SK-N-MC (cell line): Measurements from ENCODE around the gene PKD2.
"Not testable (repeated sequence)": the region's sequence is repeated elsewhere in the genome, so short reads cannot be mapped to it uniquely, and the experiment has no call there.

ENCODE experiments used
- DNase-seq: peaks from one replicate; pipeline ENCODE4 v3.0.0-alpha.2; 2011; ENCODE audit warnings: low read depth, low spot score
- H3K27ac ChIP-seq: fragments of 200-600 bp; sonication (generic); 2 replicates; pipeline ENCODE4 v1.5.1; 2016; ENCODE audit warnings: mixed run types
- H3K36me3 ChIP-seq: fragments of 200-600 bp; sonication (generic); 2 replicates; pipeline ENCODE4 v1.6.1; 2017; ENCODE audit warnings: antibody characterized with exemption, low read length, mixed read lengths; ENCODE audit not compliant: insufficient read depth
- H3K4me3 ChIP-seq: fragments of 200-600 bp; sonication (generic); 2 replicates; pipeline ENCODE4 v1.5.1; 2016
- H3K9ac ChIP-seq: fragments of 200-600 bp; sonication (generic); 2 replicates; pipeline ENCODE4 v1.8.0; 2017; ENCODE audit warnings: mixed run types, mixed read lengths; ENCODE audit not compliant: insufficient read length
- H3K9me3 ChIP-seq: fragments of 200-600 bp; sonication (generic); 2 replicates; pipeline ENCODE4 v1.6.1; 2017; ENCODE audit warnings: low read depth, mild to moderate bottlenecking, antibody characterized with exemption, low read length, moderate library complexity, mixed read lengths
- EZH2 ChIP-seq: fragments of 200-600 bp; sonication (generic); IDR thresholded peaks from one replicate; pipeline ENCODE4 v1.6.1; 2017; ENCODE audit warnings: antibody characterized with exemption
- FOXP2 ChIP-seq: optimal IDR thresholded peaks from 2 replicates; pipeline ENCODE3; 2011; ENCODE audit warnings: mild to moderate bottlenecking, moderate library complexity; ENCODE audit not compliant: insufficient read depth; ENCODE audit errors: extremely low read length, control extremely low read depth
- POLR2AphosphoS5 ChIP-seq: IDR thresholded peaks from 2 replicates; pipeline ENCODE4 v1.6.1; 2012; ENCODE audit warnings: mild to moderate bottlenecking, low read depth, low read length, borderline replicate concordance

PKD2 gene

GRCh38 chr4:87982446-87983010, 24.9 kb upstream of the PKD2 start:
- H3K9me3 ChIP-seq = no peaks in the 10 kb centered on the region
- no peak overlapping the region for H3K27ac ChIP-seq
- TF ChIP-seq FOXP2 (no peak), EZH2 (no peak), POLR2AphosphoS5 (no peak)
- no peak overlapping the region for H3K9ac ChIP-seq
- DNase-seq = no peak
- no peak overlapping the region for H3K4me3 ChIP-seq
- no peaks in the 10 kb centered on the region for H3K36me3 ChIP-seq

- TF ChIP-seq FOXP2 = no peak
- no peak for TF ChIP-seq POLR2AphosphoS5
- no peak for TF ChIP-seq EZH2
- Histone ChIP-seq H3K9me3 (no peaks in the 10 kb centered on the region), H3K27ac (no peak overlapping the region), H3K36me3 (no peaks in the 10 kb centered on the region), H3K4me3 (no peak overlapping the region), H3K9ac (no peak overlapping the region)
- DNase-seq = no peak
These were observed 23.4 kb upstream of the PKD2 start for GRCh38 chr4:87983996-87984395.

DNA sequence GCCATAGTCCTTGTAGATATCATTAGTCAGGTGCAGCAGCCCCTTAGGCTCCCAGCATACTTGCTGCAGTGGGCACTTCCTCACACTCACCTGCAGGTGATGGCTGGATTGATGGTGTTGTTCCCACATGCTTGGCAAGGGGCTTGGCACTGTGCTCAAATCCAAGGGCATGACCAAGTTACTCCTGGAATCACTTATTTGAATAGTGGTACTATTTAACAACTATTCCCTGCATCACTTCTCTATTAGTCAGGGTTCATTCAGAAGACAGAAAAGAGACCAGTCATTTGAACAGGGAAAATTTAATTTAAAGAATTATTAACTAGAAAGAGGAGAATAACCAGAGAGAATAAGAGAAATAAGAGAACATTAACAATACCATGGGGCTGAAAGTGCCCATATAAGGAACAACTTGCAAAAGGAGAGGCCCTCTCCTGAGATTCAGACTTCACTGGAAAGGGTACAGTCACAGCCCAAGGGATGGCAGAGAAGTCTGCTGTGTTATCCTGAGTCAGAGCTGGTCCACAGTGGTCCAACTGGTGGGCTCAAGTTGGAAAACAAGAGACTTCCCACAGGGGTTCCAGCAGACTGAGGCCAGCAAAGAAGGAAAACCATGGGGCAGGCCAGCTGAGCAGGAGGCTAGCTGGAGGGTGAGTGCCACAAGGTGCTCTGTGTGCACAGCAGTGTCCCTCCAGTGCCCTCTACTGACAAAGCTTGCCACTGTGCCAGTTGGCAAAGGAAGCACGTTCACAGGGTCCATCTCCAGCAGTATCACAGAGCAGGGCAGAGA, 22.1 kb upstream of the PKD2 start:
- Histone ChIP-seq H3K9ac (no peak overlapping the region), H3K9me3 (no peaks in the 10 kb centered on the region), H3K27ac (no peak overlapping the region), H3K4me3 (no peak overlapping the region), H3K36me3 (no peaks in the 10 kb centered on the region)
- DNase-seq = no peak
- TF ChIP-seq POLR2AphosphoS5 (no peak), FOXP2 (no peak), EZH2 (no peak)

DNA sequence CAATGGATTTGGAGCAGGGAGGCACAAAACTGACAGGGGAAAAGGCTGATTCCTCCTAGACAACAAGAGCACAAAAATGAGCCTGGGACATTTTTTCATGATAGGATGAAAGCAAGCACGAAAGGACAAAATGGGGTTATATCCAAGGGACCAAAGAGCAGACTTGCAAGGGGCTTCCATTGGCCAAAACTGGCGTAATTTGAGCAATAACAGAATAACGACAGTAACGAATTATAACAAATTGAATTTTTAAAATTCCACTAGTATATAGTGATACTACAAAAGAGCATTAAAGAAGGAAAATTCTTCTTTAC, 21.6 kb upstream of the PKD2 start:
- TF ChIP-seq FOXP2 (no peak), EZH2 (no peak), POLR2AphosphoS5 (no peak)
- H3K9ac ChIP-seq = no peak overlapping the region
- no peak for DNase-seq
- H3K9me3 ChIP-seq = no peaks in the 10 kb centered on the region
- H3K36me3 ChIP-seq = no peaks in the 10 kb centered on the region
- H3K4me3 ChIP-seq = no peak overlapping the region
- no peak overlapping the region for H3K27ac ChIP-seq

- Histone ChIP-seq H3K36me3 (no peaks in the 10 kb centered on the region), H3K27ac (no peak overlapping the region), H3K9me3 (no peaks in the 10 kb centered on the region), H3K4me3 (no peak overlapping the region), H3K9ac (no peak overlapping the region)
- no peak for TF ChIP-seq FOXP2
- TF ChIP-seq POLR2AphosphoS5 = no peak
- no peak for DNase-seq
These were observed 20.9 kb upstream of the PKD2 start for GRCh38 chr4:87986508-87986907.

DNA sequence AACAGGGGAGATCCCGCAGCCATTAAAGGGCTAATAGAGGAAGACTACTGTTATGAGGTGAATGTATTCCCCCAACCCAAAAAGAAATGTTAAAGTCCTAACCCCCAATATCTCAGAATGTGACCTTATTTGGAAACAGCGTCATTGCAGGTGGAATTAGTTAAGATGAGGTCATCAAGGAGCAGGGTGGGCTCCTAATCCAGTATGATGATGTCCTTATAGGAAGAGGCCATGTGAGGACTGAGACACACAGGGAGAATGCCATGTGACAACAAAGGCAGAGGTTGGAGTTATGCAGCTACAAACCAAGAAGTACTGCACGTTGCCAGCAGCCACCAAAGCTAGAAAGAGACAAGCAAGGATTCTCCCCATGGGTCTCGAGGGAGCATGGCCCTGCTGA, 17.7 kb upstream of the PKD2 start:
- no peak for DNase-seq
- Histone ChIP-seq H3K4me3 (no peak overlapping the region), H3K36me3 (no peaks in the 10 kb centered on the region), H3K9me3 (no peaks in the 10 kb centered on the region), H3K27ac (no peak overlapping the region), H3K9ac (no peak overlapping the region)
- TF ChIP-seq POLR2AphosphoS5 (no peak), EZH2 (no peak), FOXP2 (no peak)

DNA sequence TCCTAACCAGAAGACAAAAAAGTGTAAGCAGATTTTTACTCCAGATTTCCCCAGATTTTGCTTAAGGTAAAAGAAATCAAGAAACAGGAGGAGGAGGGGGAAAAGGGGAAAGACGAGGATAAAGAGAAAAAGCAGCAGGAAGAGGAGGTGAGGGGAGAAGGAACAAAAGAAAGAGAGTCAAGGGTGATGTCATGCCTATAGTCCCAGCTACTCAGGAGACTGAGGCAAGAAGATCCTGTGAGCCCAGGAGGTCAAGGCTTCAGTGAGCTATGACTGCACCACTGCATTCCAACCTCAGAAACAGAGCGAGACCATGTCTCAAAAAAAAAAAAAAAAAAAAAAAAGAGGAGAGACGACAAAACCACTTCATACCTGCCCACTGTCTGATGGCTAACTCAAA, 12.0 kb upstream of the PKD2 start:
- no peak overlapping the region for H3K27ac ChIP-seq
- H3K36me3 ChIP-seq = no peaks in the 10 kb centered on the region
- H3K9me3 ChIP-seq = no peaks in the 10 kb centered on the region
- DNase-seq = no peak
- no peak overlapping the region for H3K9ac ChIP-seq
- TF ChIP-seq POLR2AphosphoS5 (no peak), FOXP2 (no peak), EZH2 (no peak)
- H3K4me3 ChIP-seq = no peak overlapping the region

DNA sequence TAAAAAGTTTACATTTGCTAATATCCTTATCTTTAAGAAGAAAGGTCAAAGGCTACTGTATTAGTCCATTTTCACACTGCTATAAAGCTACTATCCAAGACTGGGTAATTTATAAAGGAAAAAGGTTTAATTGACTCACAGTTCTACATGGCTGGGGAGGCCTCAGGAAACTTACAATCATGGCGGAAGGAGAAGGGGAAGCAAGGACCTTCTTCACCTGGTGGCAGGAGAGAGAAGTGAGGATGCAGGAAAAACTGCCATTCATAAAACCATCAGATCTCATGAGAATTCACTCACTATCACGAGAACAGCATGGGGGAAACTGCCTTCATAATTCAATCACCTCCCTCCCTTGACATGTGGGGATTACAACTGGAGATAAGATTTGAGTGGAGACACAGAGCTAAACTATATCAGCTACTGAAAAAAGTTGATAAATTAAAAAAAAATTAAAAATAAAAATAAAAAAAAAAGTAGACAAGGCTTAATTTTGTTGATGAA, 8.2 kb upstream of the PKD2 start:
- not testable (repeated sequence) for H3K27ac ChIP-seq, H3K4me3 ChIP-seq, H3K9me3 ChIP-seq, H3K36me3 ChIP-seq, H3K9ac ChIP-seq, DNase-seq

GRCh38 chr4:88001871-88002270, 5.6 kb upstream of the PKD2 start:
- TF ChIP-seq EZH2 = no peak
- no peak for TF ChIP-seq FOXP2
- TF ChIP-seq POLR2AphosphoS5 = no peak
- Histone ChIP-seq H3K36me3 (no peaks in the 10 kb centered on the region), H3K9me3 (no peaks in the 10 kb centered on the region), H3K4me3 (no peak overlapping the region), H3K9ac (no peak overlapping the region), H3K27ac (no peak overlapping the region)
- DNase-seq = no peak
